Stimulated activated CD8-positive, alpha-beta memory T cell treated with anti-CD3 and anti-CD28 coated beads, Interleukin-4, amount 100 ng/mL, for 1 hour (primary cell): ENCODE measurements around the gene MARCKS.
"Not testable (repeated sequence)": the region's sequence is repeated elsewhere in the genome, so short reads cannot be mapped to it uniquely, and the experiment has no call there.

Experiments used
- DNase-seq, 2 donors: peaks; one replicate each; pipeline ENCODE4 v3.0.0-alpha.2; 2020; ENCODE audit warnings: low read depth in 2 of 2, low spot score in 1 of 2

The MARCKS gene

GRCh38 chr6:113882336-113883022 is 25.3 kb downstream of the MARCKS start:
- DNase-seq: no peak

GRCh38 chr6:113884011-113884410 is 26.9 kb downstream of the MARCKS start:
- DNase-seq: no peak

- no peak for DNase-seq
Measured at GRCh38 chr6:113886512-113886911, 29.4 kb downstream of the MARCKS start.

GRCh38 chr6:113888493-113888892 is 31.3 kb downstream of the MARCKS start:
- DNase-seq: no peak

- DNase-seq: no peak
Measured at GRCh38 chr6:113888956-113889630, 31.9 kb downstream of the MARCKS start.

- DNase-seq: no peak
Measured at GRCh38 chr6:113893451-113893850, 36.3 kb downstream of the MARCKS start.

- DNase-seq: no peak
Measured at GRCh38 chr6:113893866-113894265, 36.7 kb downstream of the MARCKS start.

- DNase-seq: no peak
Measured at GRCh38 chr6:113894712-113895674, 37.8 kb downstream of the MARCKS start.

GRCh38 chr6:113901482-113901881 is 44.3 kb downstream of the MARCKS start:
- DNase-seq: no peak

GRCh38 chr6:113903666-113904330 is 46.7 kb downstream of the MARCKS start:
- DNase-seq: no peak

- DNase-seq: no peak
Measured at GRCh38 chr6:113907102-113907815, 50.1 kb downstream of the MARCKS start.

GRCh38 chr6:113908801-113909200 is 51.7 kb downstream of the MARCKS start:
- no peak for DNase-seq

GRCh38 chr6:113909224-113909856 is 52.2 kb downstream of the MARCKS start:
- DNase-seq: no peak

GRCh38 chr6:113910285-113910684 is 53.1 kb downstream of the MARCKS start:
- DNase-seq: not testable (repeated sequence)
